Measurements from ENCODE around the gene USP44.
"Not testable (repeated sequence)": the region's sequence is repeated elsewhere in the genome, so short reads cannot be mapped to it uniquely, and the experiment has no call there.

The USP44 gene

GRCh38 chr12:95551305-95551704 lies at the start of gene USP44:
Gene USP44, minus strand, starts transcription at chr12:95551476. Its CDS starts 17,220 bp downstream, at chr12:95534256.
- no peak for DNase-seq

GRCh38 chr12:95600567-95600966 lies 49.3 kb upstream of the USP44 start:
- DNase-seq: no peak

- DNase-seq: no peak
Measured at GRCh38 chr12:95599880-95600279, 48.6 kb upstream of the USP44 start.

DNA sequence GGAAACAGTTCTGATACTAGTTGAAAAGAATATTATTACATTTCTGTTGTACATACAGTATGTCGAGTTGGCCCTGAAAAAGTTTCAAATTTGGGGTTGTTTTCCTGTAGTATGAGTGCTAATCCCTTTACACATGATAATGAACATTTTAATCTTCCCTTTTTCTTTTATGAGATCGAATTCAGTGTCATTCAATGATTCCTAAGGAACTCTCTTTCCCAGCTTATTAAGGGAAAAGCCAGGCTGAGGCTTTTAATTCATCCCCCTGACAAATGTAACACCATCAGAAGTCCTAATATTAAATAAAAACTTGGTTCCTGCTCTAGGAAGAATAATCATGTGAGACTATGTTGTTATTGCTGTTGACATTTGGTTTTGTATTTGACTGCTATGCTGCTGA lies 42.9 kb upstream of the USP44 start:
- no peak for DNase-seq

GRCh38 chr12:95593266-95593871 lies 42.1 kb upstream of the USP44 start:
- DNase-seq: no peak

DNA sequence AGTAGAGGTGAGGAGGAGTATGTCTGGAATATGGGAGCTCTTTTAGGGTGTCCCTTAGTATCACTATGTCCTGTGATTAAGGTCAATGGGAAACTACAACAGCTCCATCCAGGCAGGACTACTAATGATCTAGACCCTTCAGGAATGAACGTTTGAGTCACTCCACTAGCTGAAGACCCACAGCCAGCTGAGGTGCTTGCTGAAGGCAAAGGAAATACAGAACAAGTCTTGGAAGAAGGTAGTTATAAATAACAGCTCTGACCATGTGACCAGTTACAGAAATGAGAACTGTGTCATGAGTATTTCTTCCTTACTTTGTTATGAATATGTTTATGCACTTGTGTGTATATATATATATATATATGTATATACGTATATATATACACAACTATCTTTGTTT lies 40.5 kb upstream of the USP44 start:
- no peak for DNase-seq

GRCh38 chr12:95590775-95591174 lies 39.5 kb upstream of the USP44 start:
- DNase-seq: no peak

DNA sequence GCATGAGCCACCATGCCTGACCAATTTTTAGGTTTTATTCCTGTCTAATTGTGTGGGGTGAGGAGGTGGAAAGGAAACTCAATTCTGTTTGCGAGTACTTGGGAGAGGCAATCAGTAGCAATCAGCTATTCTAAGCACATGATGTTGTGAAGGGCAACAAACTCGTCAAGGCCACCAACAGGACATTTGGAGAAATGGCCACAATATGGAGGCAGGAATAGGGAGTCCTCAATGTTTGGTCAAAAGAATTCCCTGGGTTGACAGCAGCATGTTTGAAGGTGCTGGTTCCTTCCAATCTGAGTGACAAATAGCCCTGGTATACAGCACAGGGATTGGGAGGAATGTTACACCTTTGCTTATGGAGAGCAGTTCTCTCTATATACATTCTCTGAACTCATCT lies 32.7 kb upstream of the USP44 start:
- no peak for DNase-seq

GRCh38 chr12:95582230-95583058 lies 31.2 kb upstream of the USP44 start:
- DNase-seq: no peak

- DNase-seq: no peak
Measured at GRCh38 chr12:95577820-95578219, 26.5 kb upstream of the USP44 start.

DNA sequence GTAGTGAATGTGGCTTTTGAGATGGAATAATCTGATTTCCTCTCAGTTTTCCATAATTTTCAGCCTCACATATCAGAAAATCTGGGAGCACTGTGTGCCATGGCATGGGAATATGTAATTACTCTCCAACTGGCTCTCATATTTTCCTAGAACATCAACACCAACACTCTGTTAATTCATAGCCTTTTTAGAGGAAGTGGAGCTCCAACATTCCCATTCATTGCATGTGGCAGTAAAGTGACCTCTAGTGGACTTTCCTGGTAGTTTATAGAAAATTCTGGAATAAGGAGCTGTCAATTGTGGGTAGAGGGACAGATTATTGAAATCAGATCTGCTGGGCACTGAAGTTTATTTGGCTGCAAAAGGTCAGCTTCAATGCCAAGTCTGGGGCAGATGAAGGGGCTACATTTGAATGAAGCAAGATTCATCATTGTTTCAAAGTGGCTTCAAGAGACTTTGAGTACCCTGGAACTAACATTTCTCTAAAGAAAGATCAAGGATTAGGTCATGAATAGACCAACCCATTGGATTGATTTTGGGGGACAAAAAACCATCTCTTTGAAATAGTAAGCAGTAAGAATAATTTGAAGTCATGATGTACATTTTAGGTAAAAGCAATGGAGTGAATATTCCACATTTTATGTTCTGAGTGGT lies 23.6 kb upstream of the USP44 start:
- peak in 2 of 56 donors; percentile 8 to 13 for DNase-seq

DNA sequence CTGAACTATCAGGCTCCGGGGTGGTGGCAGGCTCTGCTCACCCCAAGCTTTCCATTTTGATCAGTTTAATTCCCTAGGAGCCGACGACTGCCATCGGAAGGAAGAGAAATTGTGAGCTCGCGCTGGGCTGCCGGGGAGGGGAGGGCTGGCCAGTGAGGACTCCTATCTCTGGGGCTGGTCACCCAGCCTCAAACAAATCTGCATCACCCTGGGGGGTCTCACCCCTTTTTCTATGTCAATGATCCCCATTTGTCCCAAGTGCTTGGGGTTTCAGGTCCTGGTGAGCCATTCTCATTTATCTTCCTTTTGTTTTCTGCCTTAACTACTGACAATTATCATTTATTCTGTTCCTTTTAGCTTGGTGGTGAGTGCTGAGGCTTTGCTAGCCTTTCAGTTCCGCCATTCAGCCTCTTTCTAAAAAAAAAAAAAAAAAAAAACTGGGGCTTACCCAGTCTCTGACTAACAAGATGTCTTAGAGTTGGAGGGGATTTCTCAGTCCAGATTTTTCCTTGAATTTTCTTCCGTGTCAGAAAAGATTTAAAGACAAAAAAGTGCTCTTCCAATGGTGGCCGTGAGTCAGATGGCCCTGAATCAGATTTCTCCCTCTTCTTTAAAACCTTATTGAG lies 22.8 kb upstream of the USP44 start:
- no peak for DNase-seq

GRCh38 chr12:95571369-95571768 lies 20.1 kb upstream of the USP44 start:
- DNase-seq: no peak

DNA sequence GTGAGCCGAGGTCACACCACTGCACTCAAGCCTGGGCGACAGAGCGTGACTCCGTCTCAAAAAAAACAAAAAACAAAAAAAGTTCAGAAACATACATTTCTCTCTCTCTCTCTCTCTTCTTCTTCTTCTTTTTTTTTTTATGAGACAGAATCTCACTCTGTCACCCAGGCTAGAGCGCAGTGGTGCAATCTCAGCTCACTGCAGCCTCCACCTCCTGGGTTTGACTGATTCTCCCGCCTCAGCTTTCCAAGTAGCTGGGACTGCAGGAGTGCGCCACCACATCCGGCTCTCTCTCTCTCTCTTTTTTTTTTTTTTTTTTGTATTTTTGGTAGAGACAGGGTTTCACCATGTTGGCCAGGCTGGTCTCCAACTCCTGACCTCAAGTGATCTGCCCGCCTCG lies 16.8 kb upstream of the USP44 start:
- not testable (repeated sequence) for DNase-seq

GRCh38 chr12:95557625-95558024 lies 6.3 kb upstream of the USP44 start:
- no peak for DNase-seq

GRCh38 chr12:95554532-95555071 lies 3.3 kb upstream of the USP44 start:
- DNase-seq: no peak

DNA sequence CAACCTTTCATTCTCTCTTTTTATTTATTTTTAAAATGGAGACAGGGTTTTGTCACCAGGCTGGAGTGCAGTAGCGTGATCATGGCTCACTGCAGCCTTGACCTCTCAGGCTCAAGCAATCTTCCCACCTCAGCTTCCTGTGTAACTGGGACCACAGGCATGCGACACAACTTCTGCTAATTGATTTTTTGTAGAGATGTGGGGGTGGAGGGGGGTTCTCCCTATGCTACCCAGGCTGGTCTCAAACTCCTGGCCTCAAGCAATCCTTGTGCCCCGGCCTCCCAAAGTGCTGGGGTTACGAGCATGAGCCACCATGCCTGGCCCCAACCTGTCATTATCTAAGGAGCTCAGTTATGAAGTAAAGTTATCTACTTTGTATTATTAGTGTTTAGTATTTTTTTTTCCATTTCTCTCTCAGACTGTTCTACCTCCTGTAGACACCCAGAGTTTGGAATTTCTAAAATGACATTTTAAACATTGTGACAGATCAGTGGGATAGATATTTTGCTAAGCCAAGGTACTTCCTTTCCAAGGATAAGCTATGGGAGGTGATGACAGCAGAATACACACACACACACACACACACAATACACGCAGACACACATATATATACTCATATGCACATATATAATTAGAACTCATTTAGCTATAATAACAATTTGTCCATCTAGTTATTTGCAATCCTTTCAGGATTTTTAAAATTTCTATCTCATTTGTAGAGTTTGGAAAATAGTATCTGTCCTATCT lies 2.1 kb upstream of the USP44 start:
- no peak for DNase-seq

GRCh38 chr12:95551913-95552516 lies 739 bp upstream of the USP44 start:
- DNase-seq: no peak

DNA sequence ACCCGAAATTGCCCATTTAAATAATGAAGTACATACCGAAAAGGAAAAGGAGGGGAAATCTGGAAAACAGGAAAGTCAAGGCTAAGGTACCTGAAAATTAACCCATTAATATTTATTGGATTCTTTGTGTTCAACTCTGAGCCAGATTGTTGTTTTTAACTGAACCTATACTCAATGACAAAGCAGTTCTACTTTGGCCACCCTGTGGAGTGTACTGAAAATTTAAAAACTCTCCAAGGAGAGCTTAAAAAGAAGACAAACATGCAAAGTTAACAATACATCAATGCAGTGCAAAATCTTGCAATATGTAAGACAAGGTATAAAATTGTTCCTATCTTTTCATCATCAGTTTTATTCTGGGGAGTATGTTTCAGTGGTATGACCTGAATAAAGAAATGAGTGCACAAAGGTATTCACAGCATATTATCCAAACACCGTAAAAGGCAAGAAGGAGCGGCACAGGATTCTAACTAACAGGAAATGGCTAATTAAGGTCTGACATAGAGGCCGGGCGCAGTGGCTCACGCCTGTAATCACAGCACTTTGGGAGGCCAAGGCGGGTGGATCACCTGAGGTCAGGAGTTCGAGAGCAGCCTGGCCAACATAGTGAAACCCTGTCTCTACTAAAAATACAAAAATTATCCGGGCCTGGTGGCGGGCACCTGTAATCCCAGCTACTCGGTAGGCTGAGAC lies 1.7 kb downstream of the USP44 start:
- no peak for DNase-seq

All from nucleus accumbens (tissue), 56 donors.